GM21423 (cell line): ENCODE data around the gene GMDS.
A peak's percentile ranks its signal among the peaks of the same experiment; 100 is the strongest.

Experiments used
- ATAC-seq: cut with Tn5 transposase; IDR thresholded peaks from one replicate; pipeline ENCODE4 v1.9.1; 2021; ENCODE audit warnings: mild to moderate bottlenecking, moderate library complexity; ENCODE audit not compliant: unreplicated experiment

The GMDS gene

DNA sequence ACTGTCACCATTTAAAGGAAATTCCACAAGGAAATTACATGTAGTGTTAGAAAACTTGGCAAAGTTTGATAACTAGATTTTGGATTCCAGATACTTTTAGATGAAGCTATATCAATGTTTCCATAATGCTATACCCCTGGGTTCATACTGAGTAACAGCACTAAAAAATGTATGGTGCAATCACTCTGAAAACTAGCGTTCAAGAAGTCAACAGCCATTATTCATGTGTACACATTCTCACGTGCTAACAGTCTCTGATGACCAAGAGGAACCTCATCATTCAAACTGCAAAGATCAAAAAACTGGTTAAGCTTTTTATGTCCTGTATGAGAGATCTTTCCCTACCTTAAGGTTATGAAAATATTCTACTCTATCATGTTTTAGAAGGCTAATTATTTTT is 197.6 kb downstream of the GMDS start:
- ATAC-seq = no peak

DNA sequence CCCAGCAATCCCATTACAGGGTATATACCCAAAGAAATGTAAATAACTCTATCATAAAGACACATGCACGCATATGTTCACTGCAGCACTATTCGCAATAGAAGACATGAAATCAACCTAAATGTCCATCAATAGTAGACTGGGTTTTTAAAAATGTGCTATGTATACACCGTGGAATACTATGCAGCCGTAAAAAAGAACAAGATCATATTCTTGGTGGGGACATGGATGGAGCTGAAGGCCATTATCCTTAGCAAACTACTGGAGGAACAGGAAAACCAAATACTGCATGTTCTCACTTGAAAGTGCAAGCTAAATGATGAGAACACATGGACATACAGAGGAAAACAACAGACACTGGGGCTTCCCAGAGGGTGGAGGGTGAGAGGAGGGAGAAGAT is 201.2 kb downstream of the GMDS start:
- no peak for ATAC-seq

DNA sequence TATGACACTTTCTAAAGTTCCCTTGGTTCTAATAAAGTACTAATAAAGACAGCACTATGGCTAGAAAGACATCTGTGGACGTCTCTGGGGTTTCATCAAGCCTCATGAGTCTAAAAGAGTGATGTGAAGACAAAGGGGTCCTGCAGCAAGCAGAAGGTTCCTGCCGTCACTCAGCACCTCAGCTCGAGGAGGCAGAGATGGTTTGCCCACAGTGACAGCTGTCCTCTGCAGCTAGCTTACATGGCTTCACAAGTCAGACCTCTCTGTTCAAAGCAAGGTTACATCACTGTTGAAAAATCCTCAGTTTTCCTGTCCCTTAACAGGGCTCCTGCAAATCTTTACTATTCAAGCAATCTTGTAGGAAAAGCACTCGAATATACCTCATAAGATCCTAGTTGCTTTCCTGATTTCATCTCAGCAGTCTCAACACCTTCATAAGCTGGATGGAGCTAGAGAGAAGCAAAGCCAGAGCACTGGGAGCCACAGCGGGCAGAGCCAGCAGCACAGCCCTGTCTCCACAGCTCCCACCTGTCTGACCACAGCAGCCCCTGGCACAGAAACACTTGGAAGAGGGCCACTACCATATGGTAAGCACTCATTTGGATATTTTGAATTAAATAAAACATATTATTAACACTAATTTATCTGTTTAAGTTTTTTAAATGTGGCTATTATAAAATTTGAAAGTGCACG is 202.3 kb downstream of the GMDS start:
- ATAC-seq = no peak

DNA sequence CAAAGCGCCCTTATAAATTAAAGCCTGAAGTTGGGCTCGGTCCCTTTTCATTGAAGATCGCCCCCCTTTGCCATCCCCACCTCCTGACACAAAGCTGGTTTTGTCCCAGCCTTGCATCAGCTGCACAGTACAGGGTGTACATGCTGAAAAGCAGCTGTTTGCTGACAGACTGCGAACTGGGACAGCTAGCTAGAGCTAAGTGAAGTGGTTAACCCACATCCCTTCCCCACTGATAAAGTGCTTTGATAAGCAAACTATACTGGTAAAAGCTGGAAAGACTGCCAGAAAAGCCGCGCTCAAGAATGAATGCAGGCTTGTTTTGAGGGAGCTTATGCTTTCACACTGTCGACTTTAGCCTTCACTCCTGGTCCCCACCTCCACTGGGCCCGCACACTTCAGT is 207.3 kb downstream of the GMDS start:
- no peak for ATAC-seq

DNA sequence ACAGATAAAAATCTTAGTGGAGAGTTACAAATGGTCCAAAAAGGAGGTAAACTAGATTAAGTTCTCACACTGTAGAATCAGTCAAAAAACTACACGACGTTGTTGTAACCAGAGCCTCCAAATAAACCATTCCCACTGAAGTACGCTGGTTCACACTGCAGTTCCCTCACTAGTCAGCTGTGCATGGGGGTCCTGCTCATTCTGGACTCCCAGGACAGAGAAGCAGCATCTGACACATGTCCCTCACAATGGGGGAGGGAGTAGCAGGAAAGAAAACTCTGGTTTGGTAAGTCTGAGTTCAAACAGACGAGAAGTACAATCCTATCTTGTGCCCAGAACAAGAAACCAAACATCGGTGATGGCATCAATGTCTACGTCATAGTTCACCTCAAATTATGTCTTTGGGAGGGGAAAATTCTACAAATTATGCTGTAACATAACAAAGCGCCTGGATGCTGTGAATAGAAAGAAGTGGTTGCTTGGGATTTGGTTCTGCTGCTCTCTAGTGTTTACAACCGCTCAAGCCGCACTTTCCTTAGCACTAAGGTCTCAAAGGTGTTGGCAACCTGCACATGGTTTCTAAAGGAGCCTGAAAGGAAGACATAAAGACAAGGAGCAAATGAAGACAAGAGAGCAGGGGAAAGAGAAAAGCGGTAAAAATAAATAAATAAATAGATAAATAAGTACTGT is 208.0 kb downstream of the GMDS start:
- ATAC-seq = no peak

DNA sequence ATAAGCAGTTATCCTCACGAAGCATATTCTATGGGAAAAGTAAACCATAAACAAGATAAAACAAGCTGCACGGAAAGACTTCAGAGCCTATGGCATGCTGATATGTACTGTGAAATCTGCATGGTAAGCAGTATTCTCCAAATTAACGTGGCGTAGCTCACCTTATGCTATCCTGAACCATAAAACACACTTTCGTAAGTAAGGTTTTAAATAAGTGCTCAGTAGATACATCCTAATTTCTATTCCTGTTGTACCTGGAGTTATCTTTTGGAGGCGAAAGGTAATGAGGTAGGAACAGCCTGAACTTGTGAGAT is 208.7 kb downstream of the GMDS start:
- ATAC-seq = no peak

DNA sequence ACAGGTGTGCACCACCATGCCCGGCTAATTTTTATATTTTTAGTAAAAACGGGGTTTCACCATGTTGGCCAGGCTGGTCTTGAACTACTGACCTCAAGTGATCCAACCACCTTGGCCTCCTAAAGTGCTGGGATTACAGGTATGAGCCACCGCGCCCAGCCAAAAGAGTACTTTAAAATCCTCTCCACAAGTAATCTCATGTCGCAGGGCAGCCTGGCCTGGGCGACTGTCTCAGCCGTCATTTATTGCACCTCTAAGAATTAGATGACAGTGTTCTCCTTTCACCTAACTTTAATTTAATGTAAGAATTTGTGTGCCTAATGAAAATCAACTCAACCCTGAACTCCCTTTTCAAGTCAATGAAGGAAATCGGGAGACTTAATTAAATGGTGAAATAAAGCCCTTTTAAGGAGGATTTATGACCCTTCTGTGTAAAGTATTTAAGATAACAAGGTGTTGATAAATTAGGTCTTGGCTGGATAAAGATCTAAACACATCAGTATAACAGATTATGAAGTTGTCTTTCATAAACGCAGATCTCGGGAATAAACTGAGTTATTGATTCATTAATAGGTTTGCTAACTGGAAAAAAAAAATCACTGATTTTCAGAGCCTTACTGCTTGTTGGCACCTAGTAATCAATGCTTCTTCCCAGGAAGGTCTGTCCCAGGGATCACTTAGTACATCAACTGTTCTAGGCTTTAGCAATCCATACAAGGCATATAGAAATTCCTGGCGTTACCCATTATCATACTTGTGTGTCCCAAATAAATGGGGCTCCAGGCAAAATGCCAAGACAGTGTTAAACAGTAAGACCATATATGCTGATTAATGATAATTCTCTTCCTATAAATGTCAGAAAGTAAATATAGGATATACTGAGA is 209.3 kb downstream of the GMDS start:
- no peak for ATAC-seq

DNA sequence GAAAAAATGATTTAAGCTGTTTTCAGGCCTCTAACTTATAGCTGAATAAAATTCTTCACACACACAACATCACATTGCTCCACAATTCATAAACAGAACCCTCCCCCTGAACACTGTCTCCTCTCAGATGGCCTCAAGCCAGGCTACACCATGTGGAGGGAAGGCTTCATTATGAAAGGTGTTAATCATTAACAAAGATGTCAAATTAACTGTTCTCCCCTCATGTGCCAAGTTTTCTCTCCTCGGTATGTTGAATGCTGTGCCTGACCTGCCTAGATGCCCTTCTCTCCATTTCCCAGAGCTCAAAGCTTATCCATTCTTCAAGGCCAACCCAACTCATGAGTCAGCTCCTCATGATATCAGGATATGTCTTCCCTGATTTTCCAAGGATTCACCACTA is 210.4 kb downstream of the GMDS start:
- no peak for ATAC-seq

DNA sequence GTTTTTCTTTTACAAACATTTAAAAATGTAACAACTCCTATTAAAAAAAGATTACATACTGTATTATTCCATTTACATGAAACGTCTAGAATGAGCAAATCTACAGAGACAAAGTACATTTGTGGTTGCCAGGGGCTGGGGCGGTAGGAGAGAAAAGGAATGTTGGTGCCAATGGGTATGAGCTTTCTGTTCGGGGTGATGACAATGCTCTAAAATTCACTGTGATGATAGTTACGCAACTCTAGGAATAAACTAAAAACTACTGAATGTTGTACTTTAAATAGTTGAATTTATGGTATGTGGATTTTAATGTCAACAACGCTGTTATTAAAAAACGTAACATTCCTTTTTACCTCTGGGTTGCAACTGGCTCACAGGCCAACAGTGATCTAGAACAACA is 211.1 kb downstream of the GMDS start:
- ATAC-seq = no peak

DNA sequence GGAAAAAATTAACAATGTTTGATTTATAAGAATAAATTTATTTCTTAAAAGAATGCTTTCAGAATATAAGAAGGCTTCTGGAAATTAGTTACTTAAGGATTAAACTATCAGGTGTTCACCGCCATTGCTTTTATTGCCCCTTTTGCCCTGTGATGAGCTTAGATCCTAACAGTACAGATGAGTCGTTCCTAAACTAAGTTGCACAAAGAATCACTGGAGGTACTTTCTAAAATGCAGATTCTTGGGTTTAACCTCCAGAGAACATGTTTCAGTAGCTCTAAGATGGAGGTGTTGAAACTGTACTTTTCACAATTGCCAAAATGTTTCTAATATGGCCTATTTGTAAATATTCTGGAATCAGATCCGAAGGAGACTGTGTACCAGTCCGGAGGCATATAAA is 211.9 kb downstream of the GMDS start:
- ATAC-seq = no peak

DNA sequence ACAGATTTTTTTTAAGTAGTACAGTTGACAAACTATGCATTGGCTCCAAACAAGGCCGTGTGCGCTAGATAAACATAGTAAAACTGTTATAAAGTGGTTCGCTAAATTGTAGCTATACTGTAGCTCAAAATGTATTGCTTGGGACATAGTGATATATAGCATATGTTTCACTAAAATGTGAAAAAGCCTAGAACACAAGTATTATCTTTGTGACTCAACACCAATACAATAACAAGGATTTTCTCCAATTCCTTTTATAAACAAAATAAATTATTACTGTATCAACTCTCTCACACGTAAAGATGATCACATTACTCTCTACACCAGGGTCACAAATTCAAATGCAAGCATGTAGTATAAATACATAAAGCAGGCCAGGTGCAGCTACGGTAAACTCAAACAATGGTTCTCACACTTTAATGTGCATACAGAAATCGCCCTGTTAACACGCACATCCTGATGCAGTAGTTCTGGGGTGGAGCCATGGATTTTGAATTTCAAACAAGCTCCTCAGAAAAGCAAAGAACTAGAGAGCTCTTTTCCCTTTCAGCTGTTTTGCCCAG is 214.6 kb downstream of the GMDS start:
- ATAC-seq = no peak

DNA sequence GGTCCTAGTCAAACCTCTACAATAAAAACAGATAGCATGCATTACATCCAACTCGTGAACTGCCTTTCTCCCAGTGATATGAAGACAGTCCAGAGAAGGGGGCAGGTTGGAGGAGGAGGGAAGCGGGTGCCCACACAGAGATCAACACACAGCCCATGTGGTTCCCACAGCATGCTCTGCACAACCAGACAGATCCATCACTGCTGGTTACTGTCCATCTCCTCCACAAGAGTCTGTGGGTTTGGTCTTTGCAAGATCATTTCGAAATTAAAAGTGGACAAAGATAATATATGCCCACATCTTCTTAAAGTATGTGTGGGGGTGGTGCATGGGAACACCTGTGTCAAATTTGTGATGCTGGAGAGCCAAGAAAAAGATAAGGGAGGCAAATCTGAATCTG is 215.5 kb downstream of the GMDS start:
- ATAC-seq = no peak

DNA sequence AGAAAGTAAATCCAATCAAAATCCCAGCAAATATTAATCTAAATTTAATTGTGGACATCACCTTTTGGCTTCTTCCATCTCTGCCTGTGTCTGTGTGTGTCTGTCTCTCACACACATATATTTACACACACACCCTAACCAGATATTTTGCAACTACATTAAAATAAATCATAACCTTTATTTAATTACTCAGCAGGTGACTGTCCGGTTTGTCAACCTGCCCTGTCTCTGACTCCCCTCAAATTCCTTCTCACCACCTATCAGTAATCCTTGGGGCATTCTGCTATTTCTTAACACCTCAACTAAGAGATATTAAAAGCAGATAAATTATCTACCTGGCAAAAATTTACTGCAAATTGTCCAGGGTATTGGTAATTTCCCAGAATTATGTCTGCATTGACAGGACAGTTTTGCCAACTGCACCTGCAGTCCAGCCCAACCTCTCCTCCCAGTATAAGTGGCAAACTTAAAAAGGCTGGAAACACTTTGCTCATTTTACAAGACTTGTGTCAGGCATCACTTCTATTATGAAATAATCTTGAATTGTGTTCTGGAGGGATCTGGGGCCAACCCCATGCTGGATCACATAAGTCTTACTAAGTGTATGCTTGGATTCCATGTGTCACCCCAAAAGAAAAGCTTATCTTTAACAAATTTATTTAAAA is 216.1 kb downstream of the GMDS start:
- no peak for ATAC-seq

DNA sequence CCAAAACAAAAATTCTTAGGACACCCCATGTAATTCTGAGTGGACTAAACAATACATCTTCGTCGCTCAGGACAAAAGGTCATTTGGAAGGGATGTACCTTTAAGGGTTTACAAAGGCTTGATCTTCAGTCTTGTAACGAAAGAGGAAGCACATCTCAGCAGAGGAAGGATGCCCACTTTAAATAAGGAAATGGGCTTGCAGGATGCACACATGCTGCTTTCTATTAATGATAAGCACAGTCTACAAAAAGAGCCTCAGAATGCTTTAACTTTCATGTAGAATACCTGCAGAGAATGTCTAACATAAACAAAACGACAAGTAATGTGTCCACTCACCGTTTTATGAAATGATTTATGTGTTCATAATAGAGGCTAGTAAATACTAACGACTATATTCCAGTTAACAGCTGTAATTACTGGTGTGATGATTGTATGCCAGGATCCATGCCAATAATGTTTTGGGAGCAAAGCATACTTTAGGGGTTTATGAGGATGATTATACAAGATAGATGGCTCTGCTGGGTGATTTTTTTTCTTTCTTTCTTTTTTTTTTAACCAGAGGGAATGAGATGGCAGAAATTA is 216.9 kb downstream of the GMDS start:
- ATAC-seq = peak; percentile 85

DNA sequence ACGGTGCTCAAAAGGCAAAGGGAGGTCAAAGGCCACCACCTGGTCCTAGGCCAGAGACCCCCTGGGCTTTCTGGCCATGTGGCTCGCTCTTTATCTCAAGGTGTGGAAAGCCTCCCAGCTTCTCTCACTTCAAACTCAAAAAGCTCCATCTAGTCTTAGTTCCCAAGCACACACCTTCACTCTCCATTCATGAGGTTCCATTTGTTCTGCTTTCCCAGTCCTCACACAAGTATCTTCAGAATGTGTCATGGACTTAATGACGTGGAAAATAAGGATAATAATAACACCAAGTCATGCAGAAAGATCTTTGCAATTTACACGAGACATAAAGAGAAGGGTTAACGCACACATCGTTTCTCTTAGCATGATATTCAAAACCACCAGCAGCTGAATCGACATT is 219.3 kb downstream of the GMDS start:
- no peak for ATAC-seq

DNA sequence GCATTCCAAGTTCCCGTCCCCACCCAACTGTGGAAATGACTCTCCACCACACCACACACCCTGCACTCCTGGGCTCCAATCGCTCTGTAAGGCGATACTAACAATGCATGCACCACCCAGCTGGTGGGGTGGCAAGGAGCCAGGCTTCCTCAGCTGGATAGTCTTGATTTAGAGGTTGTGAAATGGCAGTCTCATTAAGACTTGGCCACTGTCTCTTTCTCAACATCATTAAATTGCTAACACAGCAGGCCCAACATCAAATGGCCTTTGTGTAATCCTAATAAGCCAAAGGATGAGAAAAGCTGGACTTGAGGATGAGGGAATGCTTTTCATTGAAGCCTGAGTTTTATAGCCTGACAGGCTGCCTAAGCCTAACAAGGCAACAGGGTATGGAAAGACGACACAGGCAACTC is 223.7 kb downstream of the GMDS start:
- no peak for ATAC-seq

DNA sequence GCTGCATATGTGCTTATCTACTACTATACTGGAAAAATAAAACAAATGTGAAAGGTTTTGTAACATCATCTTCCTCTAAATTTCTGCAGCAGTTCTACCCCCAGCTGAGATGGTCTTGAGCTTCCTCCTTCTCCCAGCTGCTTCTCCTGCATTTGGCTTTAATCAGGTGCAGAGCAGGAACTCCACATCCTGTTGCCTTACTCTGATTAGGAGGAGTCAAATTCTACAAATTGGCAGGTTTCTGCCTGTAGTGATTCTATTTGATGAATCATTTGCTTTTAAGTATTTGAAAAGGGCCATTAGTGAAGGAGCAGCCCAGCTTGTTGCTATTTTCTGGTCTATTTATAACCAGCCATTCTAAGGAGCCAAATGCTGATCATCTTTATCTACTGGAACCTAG is 224.5 kb downstream of the GMDS start:
- no peak for ATAC-seq

DNA sequence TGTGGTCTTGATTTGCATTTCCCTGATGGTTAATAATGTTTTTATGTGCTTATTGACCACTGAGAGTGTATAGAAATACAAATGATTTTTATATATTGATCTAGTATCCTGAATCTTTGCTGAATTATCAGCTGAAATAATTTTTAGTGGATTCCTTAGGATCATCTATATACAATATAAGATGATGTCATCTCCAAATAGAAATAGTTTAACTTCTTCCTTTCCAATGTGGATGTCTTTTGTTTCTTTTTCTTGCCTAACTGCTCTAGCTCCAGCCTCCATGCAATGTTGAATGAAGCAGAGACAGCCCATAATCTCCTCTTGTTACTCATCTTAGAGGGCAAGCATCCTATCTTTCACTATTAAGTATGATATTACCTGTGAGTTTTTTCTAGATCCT is 226.4 kb downstream of the GMDS start:
- ATAC-seq = no peak

DNA sequence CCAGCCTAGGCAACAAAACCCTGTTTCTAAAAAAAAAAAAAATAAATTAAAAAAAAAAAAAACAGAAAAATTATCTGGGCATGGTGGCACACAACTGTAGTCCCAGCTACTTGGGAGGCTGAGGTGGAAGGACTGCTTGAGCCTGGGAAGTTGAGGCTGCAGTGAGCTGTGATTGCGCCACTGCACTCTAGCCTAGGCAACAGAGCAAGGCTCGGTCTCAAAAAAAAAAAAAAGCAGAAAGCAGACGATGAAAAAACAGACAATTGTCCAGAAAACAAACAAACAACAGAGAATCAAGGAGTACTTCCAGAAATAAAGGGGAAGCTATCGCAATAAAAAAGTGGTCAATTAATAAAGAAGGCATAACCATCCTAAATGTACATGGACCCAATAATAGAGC is 229.4 kb downstream of the GMDS start:
- no peak for ATAC-seq

DNA sequence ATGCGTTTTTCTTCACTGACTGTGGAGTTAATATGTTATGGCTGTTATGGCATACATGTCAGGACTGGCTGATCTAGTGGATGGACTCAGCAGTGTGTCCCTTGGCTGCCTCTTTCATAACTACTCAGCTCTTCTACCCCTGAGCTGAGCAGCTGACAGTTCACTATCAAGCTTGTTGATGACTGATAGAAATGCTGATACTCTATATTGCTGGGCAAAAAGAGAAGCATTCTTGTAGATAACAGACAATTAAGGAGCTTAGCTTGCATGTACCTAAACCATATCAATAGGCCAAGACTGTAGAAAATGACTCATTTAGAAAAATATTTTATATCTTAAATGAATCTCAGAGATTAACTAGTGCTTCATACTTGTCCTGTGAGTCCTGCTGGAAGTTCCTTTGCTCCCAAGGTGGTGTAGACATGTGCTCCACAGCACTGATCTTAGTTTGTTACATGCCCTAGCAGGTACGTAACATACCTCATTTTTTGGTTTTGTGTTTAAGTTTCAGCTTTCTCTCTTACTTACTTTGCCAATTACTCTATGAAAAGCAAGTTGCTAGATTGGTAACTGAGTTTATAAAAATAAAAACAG is 236.9 kb downstream of the GMDS start:
- ATAC-seq = no peak
